Forelimb muscle (tissue), 1 donor: ENCODE data around the gene TBC1D22A. TPM values are rescaled to one million over a fixed set of nuclear protein-coding genes. Genes with fewer than 3 reads are reported as not detected.
A peak's percentile ranks its signal among the peaks of the same experiment; 100 is the strongest.
"Not testable (repeated sequence)": the region's sequence is repeated elsewhere in the genome, so short reads cannot be mapped to it uniquely, and the experiment has no call there.

ENCODE experiments used
- DNase-seq: peaks from one replicate; pipeline ENCODE4 v3.0.0-alpha.2; 2013; ENCODE audit warnings: low read depth
- polyA plus RNA-seq: library from polyadenylated mRNA; unstranded; fragments of 120-200 nt; gene quantifications from one replicate; pipeline ENCODE4 v1.2.1, GENCODE V29; 2013; ENCODE audit not compliant: insufficient read length

Gene TBC1D22A
- polyA plus RNA-seq, 1 donor, result 14.2 TPM

DNA sequence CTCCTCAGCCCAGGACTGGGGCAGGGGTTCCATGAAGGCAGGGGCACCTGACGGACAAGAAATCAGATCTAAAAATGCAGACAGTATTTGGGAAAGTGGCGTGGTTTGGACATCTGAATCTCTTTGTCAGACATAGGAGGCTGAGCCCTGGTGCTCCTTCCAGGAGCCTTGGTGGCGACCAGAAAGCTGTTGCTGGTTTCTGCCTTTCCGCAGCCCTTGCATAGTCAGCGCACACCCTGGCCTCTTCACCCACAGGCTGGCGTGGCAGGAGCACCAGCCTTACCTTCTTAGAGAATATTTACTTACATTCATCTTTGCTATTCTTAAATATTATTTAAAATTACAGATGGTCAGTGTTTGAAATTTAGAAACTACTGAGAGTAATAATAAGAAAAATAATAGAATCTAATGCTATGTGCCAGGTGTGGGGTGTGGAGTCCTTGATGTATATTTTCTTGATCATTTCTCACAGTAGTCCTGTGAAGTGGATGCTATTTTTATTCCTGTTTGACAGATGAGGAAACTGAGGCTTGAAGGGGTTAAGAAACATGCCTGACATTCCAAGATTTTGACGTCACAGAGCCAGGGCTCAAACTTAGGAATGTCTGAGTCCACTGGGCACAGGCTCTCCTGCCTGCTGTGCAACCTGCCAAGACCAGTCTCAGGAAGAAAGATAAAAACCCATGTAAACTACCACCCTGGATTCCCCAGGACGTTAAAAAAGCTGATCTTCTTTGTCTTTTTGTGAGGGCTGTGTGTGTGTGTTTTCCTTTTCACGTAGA, 51.6 kb downstream of the TBC1D22A start:
- no peak for DNase-seq

GRCh38 chr22:46815132-46815531, 52.7 kb downstream of the TBC1D22A start:
- no peak for DNase-seq

- no peak for DNase-seq
Measured at GRCh38 chr22:46815559-46815895, 53.1 kb downstream of the TBC1D22A start.

- DNase-seq, result no peak
Measured at GRCh38 chr22:46815896-46816731, 53.7 kb downstream of the TBC1D22A start.

- not testable (repeated sequence) for DNase-seq
Measured at GRCh38 chr22:46817390-46817789, 54.9 kb downstream of the TBC1D22A start.

DNA sequence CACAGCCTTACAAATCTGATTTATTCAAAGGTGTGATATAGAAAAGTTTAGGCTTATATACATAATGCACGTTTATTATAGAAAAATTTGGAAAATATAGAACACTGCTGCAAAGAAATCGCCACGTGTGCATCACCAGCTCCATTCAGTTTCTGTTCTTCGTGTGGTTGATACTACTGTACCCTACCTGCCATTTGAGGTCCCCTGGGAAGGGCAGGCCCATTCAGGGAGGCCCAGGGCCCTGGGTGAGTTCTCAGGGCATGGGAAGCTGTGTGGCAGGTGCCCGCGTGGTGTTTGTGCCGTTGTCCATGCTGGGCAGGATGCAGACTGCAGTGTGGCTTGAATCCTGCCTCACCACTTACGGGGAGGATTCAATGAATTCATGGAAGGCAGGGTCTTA, 60.8 kb downstream of the TBC1D22A start:
- DNase-seq, result no peak

- no peak for DNase-seq
Measured at GRCh38 chr22:46823654-46824053, 61.2 kb downstream of the TBC1D22A start.

- DNase-seq, result no peak
Measured at GRCh38 chr22:46824344-46824909, 62.0 kb downstream of the TBC1D22A start.

- no peak for DNase-seq
Measured at GRCh38 chr22:46824980-46825544, 62.6 kb downstream of the TBC1D22A start.

- DNase-seq, result no peak
Measured at GRCh38 chr22:46826438-46827135, 64.1 kb downstream of the TBC1D22A start.

DNA sequence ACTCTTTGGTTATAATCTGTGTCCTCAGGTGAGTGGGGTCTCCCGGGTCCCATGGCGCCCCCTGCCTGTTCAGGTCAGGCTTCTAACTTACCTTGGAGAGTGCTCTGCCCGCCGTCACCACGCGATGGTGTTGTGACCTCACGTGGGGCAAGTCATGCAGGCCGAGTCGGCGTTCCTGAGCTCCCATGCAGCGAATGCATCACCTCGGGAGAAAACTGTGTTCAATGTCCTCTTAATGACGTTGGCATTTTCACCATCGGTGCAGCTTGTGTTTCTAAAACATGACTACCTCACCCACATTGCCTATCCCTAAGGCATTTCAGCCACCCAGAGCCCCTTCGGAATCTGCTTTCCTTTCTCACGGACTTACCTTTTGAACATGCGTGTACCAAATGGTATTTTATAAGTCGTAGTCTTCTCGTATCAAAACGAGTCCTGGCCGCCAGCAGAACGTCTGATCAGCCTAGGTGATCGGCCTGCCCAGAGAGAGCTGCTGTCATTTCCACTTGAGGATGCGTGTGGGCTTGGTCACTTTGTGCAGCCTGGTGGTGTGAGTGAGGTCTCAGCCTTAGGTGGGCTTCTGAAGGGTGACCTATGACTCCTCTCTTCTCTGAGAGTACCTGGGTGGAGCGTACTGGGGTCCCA, 64.8 kb downstream of the TBC1D22A start:
- DNase-seq, result no peak

- DNase-seq, result no peak
Measured at GRCh38 chr22:46827781-46828180, 65.3 kb downstream of the TBC1D22A start.

- DNase-seq, result no peak
Measured at GRCh38 chr22:46828323-46828900, 66.0 kb downstream of the TBC1D22A start.

DNA sequence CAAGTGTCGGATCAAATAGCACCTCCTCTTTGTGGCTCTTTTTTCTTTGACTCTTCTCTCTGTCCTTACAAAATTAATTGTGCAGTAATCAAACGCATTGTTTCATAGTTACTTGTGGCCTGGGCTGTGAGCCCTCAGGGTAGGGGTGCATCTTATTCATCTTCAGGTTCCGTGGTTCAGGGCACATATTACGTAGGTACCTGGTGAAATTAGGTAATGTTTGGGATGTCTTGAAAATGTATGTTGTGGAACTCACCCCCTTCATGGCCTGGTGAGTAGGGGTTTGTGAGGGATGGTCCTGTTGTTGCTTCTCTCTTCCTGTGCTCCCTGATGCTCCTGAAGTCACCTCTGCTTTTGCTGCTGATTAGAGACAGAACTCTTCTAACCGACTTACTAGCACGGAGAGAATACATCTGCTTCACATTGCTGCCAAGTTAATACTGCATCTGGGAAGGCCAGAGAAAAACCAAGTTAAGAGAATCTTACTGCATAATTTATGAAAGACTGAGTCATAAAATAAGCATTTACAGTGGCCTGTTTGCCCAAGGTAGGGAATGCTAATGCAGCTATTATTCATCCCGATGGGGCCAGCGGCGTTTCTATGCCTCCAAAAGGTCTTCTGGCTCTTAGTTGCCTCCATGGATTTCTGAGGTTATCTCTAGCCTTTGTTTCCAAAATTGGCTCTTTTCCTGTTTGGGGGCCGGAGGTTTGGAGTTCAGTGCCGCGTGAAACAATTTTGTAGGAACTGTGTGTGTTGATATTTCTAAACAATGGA, 66.9 kb downstream of the TBC1D22A start:
- peak; percentile 71 for DNase-seq

- no peak for DNase-seq
Measured at GRCh38 chr22:46829941-46830715, 67.7 kb downstream of the TBC1D22A start.

GRCh38 chr22:46830841-46831240, 68.4 kb downstream of the TBC1D22A start:
- no peak for DNase-seq

GRCh38 chr22:46833228-46833627, 70.8 kb downstream of the TBC1D22A start:
- no peak for DNase-seq

- DNase-seq, result no peak
Measured at GRCh38 chr22:46834021-46834737, 71.7 kb downstream of the TBC1D22A start.

DNA sequence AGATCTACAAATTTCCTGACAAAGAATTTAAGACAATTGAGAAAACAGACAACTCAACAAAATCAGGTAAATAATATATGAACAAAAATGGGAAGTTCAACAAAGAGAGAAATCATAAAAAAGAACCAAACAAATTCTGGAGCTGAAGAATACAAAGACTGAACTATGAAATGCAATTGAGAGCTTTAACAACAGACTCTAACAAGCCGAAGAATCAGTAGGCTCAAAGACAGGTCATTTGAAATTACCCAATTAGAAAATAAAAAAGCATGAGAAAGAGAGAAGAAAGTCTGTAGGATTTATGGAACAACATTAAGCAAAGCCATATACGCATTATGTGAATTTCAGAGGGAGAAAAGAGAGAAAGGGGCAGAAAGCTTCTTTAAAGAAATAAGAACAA, 72.8 kb downstream of the TBC1D22A start:
- DNase-seq, result no peak
